T-helper 22 cell (primary cell): ENCODE results near the gene PLA2G12B.
"Not testable (repeated sequence)": the region's sequence is repeated elsewhere in the genome, so short reads cannot be mapped to it uniquely, and the experiment has no call there.

Source experiments
- DNase-seq: peaks from one replicate; pipeline ENCODE4 v3.0.0-alpha.2; 2020; ENCODE audit warnings: low read depth

PLA2G12B gene

GRCh38 chr10:72935361-72935760, 19.2 kb downstream of the PLA2G12B start:
- DNase-seq, result no peak

GRCh38 chr10:72932259-72933015, 22.2 kb downstream of the PLA2G12B start:
- DNase-seq, result no peak

GRCh38 chr10:72930276-72930675, 24.3 kb downstream of the PLA2G12B start:
- DNase-seq, result no peak

- DNase-seq, result no peak
Measured at GRCh38 chr10:72928798-72929197, 25.8 kb downstream of the PLA2G12B start.

GRCh38 chr10:72927485-72927884, 27.1 kb downstream of the PLA2G12B start:
- DNase-seq, result no peak

DNA sequence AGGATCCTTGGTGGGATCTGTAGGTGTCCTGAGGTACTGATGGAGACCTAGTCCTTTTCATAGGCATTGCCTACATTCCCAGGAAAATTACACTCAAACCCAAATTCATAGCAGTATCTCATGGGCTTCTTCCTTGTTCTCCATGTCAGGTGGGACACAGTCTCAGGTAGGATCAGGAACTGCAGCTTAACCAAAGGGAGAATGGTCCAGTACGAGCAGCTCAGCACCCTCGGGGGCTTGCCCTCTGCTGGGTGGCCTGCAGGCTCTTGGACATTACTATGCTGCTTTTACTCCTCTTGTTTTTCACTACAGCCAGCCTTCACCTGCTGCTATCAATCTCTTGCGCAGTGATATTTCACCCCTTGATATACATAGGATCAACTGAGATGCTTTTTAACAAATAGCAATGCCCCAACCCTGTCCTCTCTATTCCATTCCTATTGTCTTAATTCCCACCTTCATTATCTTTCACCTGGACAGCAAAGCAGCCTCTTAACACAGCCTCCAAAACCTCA, 28.6 kb downstream of the PLA2G12B start:
- DNase-seq, result no peak

- no peak for DNase-seq
Measured at GRCh38 chr10:72924351-72924750, 30.3 kb downstream of the PLA2G12B start.

DNA sequence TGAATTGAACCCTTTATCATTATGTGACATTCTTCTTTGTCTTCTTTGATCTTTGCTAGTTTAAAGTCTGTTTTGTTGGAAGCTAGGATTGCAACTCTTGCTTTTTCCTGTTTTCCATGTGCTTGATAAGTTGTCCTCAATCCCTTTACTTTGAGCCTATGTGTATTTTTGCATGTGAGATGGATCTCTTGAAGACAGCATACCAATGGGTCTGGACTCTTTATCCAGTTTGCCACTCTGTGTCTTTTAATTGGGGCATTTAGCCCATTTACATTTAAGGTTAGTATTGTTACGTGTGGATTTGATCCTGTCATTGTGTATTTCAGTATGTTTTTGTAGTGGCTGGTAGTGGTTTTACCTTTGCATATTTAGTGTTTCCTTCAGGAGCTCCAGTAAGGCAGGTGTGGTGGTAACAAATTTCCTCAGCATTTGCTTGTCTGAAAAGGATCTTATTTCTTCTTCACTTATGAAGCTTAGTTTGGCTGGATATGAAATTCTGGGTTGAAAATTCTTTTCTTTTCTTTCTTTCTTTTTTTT, 33.4 kb downstream of the PLA2G12B start:
- not testable (repeated sequence) for DNase-seq

DNA sequence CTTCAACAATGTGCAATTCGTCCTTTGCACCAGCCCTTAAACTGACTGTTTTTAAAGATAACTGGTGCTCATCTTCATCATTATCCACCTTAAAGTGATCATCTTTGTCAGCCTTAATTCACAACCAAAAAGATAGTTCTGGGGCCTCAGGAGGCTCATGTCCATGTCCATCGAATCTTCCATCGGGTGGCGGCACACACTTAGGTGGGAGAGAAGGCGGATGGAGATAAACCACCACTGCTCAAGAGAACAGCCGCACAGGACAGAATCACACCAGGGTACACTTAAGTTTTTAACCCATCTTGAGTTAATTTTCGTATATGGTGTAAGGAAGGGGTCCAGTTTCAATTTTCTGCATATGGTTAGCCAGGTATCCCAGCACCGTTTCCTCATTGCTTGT, 36.3 kb downstream of the PLA2G12B start:
- no peak for DNase-seq

DNA sequence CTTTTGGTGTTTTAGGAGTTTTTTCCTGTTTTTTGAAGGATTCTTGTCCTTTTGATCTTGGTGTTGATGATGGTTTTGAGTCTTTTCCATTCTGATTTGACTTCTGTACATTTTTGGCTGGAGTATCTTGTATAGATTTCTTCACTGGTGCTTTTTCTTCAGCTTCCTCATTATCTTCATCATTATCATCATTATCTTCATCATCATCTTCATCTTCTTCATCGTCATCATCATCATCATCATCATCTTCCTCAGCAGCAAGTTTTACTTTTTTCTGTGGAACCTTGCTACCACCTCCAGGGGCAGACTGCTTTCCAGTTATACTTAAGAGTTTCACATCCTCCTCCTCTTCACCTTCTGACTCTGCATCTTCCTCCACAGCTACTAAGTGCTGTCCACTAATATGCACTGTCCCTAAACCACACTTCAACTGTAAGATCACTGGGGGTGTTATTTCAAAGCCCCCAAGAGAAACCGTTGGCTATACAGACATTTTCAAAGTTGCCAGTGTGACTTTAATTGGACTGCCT, 36.7 kb downstream of the PLA2G12B start:
- DNase-seq, result not testable (repeated sequence)

DNA sequence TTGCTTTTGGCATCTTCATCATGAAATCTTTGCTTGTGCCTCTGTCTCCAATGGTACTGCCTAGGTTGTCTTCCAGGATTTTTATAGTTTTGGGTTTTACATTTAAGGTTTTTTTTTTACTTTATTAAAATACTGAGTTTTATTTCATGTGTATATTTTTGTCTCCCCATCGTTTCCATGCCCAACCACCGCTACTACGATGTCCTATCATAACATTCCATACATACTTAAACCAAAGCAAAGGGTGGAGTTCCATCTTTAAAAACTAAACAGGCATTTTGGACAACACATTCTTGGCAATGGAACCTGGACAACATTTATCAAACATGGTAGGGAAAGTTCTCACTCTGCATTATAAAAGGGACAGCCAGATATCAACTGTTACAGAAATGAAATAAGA, 37.4 kb downstream of the PLA2G12B start:
- DNase-seq, result not testable (repeated sequence)

- no peak for DNase-seq
Measured at GRCh38 chr10:72913287-72913686, 41.3 kb downstream of the PLA2G12B start.

DNA sequence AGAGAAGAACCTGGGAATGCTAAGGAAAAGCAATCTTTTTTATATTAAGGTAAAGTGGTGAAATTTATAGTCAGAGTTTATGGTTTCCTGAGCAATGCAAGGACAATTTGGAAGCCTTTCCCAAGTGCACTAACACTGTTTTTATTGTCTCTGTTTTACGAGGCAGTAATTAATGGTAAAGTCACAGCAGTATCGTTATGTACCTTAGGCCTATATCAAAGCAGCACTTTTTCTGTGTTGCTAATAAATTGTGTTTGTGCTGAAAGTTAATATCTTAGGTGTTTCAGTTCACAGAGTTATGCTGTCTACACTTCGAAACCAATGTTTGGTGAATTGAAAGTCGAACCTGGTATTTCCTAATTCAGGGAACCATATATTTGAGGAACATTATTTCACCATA, 41.9 kb downstream of the PLA2G12B start:
- no peak for DNase-seq

- no peak for DNase-seq
Measured at GRCh38 chr10:72911758-72912157, 42.8 kb downstream of the PLA2G12B start.

- DNase-seq, result no peak
Measured at GRCh38 chr10:72910705-72911104, 43.9 kb downstream of the PLA2G12B start.

DNA sequence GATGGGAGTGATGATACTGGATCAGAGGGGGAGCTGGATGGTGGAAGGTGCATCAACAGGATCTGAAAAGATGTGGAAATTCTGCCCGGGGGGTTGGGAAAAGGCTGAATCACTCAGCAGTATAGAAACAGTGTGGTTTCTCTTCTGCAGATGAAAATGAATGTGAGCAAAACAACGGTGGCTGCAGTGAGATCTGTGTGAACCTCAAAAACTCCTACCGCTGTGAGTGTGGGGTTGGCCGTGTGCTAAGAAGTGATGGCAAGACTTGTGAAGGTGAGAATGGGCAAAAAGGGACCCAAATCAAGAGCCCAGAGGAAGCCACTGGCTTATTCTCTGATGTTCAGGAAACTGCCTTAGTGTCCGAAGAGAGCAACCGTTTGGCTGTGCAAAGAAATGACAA, 48.2 kb downstream of the PLA2G12B start:
- no peak for DNase-seq

DNA sequence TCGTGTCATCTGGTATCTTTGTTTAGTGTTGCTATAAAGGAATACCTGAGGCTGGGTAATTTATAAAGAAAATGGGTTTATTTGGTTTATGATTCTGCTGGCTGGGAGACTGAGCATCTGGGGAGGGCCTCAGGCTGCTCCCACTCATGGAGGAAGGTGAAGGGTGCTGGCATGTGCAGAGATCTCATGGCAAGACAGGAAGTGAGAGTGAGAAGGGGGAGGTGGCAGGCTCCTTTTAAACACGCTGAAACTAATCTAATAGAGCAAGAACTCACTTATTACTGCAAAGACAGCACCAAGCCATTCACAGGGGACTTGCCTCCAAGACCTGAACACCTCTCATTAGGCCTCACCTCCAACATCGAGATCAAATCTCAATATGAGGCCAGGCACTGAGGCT, 49.8 kb downstream of the PLA2G12B start:
- no peak for DNase-seq

DNA sequence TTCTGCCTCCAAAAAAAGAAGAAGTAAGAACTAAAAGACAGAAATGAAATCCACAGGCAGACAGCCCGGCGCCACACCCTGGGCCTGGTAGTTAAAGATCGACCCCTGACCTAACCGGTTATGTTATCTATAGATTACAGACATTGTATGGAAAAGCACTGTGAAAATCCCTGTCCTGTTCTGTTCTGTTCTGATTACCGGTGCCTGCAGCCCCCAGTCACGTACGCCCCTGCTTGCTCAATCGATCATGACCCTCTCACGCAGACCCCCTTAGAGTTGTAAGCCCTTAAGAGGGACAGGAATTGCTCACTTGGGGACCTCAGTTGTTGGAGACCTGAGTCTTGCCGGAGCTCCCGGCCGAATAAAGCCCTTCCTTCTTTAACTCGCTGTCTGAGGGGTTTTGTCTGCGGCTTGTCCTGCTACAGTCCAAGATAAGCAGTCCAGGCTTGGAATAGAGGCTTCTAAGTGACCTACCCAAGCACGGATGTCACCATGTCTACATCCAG, 50.6 kb downstream of the PLA2G12B start:
- DNase-seq, result not testable (repeated sequence)

GRCh38 chr10:72899545-72899944, 55.1 kb downstream of the PLA2G12B start:
- DNase-seq, result no peak

DNA sequence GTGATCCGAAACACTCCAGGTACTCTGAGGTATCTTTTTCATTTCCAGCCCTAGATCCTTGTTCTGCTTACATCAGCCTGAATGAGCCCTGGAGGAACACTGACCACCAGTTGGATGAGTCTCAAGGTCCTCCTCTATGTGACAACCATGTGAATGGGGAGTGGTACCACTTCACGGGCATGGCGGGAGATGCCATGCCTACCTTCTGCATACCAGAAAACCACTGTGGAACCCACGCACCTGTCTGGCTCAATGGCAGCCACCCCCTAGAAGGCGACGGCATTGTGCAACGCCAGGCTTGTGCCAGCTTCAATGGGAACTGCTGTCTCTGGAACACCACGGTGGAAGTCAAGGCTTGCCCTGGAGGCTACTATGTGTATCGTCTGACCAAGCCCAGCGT, 56.0 kb downstream of the PLA2G12B start:
- no peak for DNase-seq

DNA sequence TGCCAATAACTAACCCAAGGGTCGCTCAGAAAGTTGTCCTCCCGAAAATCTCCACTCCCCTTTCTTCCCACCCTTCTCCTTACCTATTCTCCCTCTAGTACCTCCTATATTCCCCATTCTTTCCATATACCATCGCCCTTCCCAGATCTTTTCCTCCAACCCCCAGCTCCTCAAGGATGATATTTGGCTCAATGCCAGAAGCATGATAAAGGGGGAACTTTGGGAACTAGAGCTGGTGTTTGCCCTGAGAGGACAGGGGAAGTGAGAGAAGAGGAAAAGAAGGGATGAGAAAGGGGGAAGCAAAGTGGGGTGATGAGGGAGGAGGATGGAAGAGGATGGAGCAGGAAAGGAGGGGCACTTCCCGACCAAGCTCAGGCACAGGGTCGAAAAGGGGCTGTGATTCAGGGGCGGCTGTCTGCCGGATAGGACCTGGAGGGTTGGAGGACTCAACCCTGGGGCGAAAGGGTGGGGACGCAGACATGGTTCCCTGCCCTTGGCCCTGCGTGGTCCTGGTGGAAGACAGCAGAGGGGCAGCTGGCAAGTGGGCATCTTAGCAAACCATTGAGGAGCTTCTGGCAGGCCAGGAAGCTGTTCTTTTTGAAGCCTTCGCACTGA, 59.3 kb downstream of the PLA2G12B start:
- DNase-seq, result no peak

DNA sequence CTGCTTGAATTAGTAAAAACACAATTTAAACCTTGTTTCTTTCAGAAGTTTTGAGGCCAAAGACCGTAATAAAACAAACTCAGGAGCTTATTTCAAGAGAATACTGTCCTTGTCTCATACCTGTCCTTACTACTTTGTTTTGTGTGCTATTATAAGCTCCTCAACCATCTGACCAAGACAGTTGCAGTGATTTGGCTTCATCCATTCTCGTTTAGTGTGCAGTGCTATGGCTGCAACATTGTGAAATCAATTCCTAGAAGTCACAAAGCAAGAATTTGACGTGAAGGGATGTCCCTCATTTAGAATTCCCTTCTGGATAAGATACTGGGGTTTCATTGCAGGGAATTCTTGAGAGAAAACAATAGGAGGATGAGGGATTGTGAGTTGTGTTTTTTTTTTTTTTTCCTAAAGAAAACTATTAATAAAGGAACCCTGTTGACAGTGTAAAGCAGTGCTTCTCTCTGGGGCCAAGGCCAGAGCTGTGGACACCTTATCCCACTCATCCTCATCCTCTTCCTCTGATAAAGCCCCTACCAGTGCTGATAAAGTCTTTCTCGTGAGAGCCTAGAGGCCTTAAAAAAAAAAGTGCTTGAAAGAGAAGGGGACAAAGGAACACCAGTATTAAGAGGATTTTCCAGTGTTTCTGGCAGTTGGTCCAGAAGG, 61.3 kb downstream of the PLA2G12B start, which contains the start of gene OIT3:
Gene OIT3, plus strand, starts transcription at position 604 of the 663 bp plus-strand sequence. CDS start 60 bp downstream, outside the sequence.
- no peak for DNase-seq
